CD4-positive, alpha-beta T cell treated with Interleukin-17A for 4 hours (primary cell): ENCODE data around the gene COL6A2.

Experiments
- DNase-seq: peaks from one replicate; pipeline ENCODE4 v3.0.0-alpha.2; 2020; ENCODE audit warnings: mixed read lengths

The COL6A2 gene

GRCh38 chr21:46144464-46145070 lies 46.7 kb downstream of the COL6A2 start:
- DNase-seq = no peak

- DNase-seq = no peak
Observed at GRCh38 chr21:46145159-46145839, 47.4 kb downstream of the COL6A2 start.

- DNase-seq = no peak
Observed at GRCh38 chr21:46145840-46146691, 48.2 kb downstream of the COL6A2 start.

- DNase-seq = no peak
Observed at GRCh38 chr21:46146856-46147255, 48.9 kb downstream of the COL6A2 start.

- DNase-seq = peak; percentile 58
Observed at GRCh38 chr21:46147429-46147828, 49.5 kb downstream of the COL6A2 start.

- no peak for DNase-seq
Observed at GRCh38 chr21:46148106-46148505, 50.2 kb downstream of the COL6A2 start.

GRCh38 chr21:46149205-46149901 lies 51.4 kb downstream of the COL6A2 start:
- DNase-seq = no peak

GRCh38 chr21:46150073-46150472 lies 52.2 kb downstream of the COL6A2 start:
- no peak for DNase-seq

GRCh38 chr21:46150491-46151121 lies 52.7 kb downstream of the COL6A2 start:
- DNase-seq = no peak

- DNase-seq = no peak
Observed at GRCh38 chr21:46151261-46151988, 53.5 kb downstream of the COL6A2 start.

- DNase-seq = no peak
Observed at GRCh38 chr21:46151989-46152926, 54.3 kb downstream of the COL6A2 start.

- no peak for DNase-seq
Observed at GRCh38 chr21:46152927-46153246, 55.0 kb downstream of the COL6A2 start.

GRCh38 chr21:46153247-46154154 lies 55.6 kb downstream of the COL6A2 start:
- peak; percentile 65 for DNase-seq

GRCh38 chr21:46154155-46154954 lies 56.4 kb downstream of the COL6A2 start:
- no peak for DNase-seq

GRCh38 chr21:46154955-46155513 lies 57.1 kb downstream of the COL6A2 start:
- no peak for DNase-seq

- DNase-seq = no peak
Observed at GRCh38 chr21:46155514-46156377, 57.8 kb downstream of the COL6A2 start, which contains the start of gene FTCD. TSS of gene FTCD (minus strand) at chr21:46155579. CDS start at chr21:46155523, 56 bp downstream.

GRCh38 chr21:46156378-46156645 lies 58.4 kb downstream of the COL6A2 start:
- DNase-seq = no peak

GRCh38 chr21:46156678-46157077 lies 58.8 kb downstream of the COL6A2 start:
- no peak for DNase-seq
